ENCODE results near the gene KAT2B.
A peak's percentile ranks its signal among the peaks of the same experiment; 100 is the strongest.
"Not testable (repeated sequence)": the region's sequence is repeated elsewhere in the genome, so short reads cannot be mapped to it uniquely, and the experiment has no call there.

Gene KAT2B

GRCh38 chr3:20015525-20015924, 24.7 kb upstream of the KAT2B start:
- no peak overlapping the region for H3K4me2 ChIP-seq (ENCODE audit: low read length)
- H3K27ac ChIP-seq (ENCODE audit: low read length), result no peak overlapping the region

GRCh38 chr3:20016076-20016475, 24.2 kb upstream of the KAT2B start:
- H3K4me3 ChIP-seq (ENCODE audit: low read length); H2AFZ ChIP-seq (ENCODE audit: low read depth, low read length); H3K79me2 ChIP-seq (ENCODE audit: low read length); H3K36me3 ChIP-seq (replicated peaks; ENCODE audit: low read depth, low read length); H3K9ac ChIP-seq (ENCODE audit: low read length); H3K4me2 ChIP-seq (ENCODE audit: low read length); H4K20me1 ChIP-seq (ENCODE audit: insufficient read depth, low read length); H3K4me1 ChIP-seq (ENCODE audit: low read length); H3K27me3 ChIP-seq (ENCODE audit: low read depth, low read length); H3K9me3 ChIP-seq (ENCODE audit: insufficient read depth, low read length); H3K27ac ChIP-seq (ENCODE audit: low read length): not testable (repeated sequence)

More at GRCh38 chr3:20015525-20015924, 24.7 kb upstream of the KAT2B start:
- H3K9ac ChIP-seq (ENCODE audit: low read length), result no peak overlapping the region
- no peaks in the 10 kb centered on the region for H3K27me3 ChIP-seq (ENCODE audit: low read depth, low read length)
- no peak overlapping the region for H2AFZ ChIP-seq (ENCODE audit: low read depth, low read length)
- no peaks in the 10 kb centered on the region for H4K20me1 ChIP-seq (ENCODE audit: insufficient read depth, low read length)
- H3K36me3 ChIP-seq (replicated peaks; ENCODE audit: low read depth, low read length), result no peaks in the 10 kb centered on the region
- TF ChIP-seq CTCF (IDR thresholded peaks at IDR 0.05; ENCODE audit: low read depth, low read length) (no peak), EZH2phosphoT487 (IDR thresholded peaks at IDR 0.05; ENCODE audit: low read depth) (no peak)
- H3K4me3 ChIP-seq (ENCODE audit: low read length), result no peak overlapping the region
- H3K4me1 ChIP-seq (ENCODE audit: low read length), result no peaks in the 10 kb centered on the region
- H3K79me2 ChIP-seq (ENCODE audit: low read length), result no peaks in the 10 kb centered on the region
- H3K9me3 ChIP-seq (ENCODE audit: insufficient read depth, low read length), result no peaks in the 10 kb centered on the region

DNA sequence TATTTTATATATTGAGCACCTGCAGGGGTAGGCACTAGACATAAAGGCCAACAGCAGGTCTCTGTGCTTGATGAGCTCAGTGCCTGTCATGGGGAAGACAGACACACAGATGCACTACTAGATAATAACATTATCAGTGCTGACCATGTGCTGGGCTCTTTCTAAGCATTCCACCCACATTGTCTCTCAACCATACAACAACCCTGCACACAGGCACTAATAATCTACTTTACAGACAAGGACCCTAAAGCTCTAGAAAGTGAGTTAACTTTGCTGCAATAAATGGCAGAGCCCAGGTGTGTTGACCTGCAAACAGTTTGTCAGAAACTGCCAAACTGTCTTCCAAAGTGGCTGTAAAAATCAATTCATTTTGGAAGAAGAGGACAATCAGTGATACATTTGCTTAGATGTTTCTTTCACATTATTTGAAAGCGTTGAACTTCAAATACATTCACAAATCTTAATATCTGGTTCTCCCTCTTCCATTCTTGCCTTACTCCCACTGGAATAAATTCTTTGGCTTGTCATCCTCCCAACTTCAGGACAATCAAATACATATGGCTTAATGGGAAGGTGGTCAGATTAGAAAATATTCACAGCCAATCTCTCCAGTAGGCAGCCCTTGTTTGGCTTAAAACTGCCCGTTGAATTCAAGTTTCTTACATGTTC, 17.2 kb upstream of the KAT2B start:
- no peak for TF ChIP-seq EZH2phosphoT487 (IDR thresholded peaks at IDR 0.05; ENCODE audit: low read depth)
- no peak for TF ChIP-seq CTCF (IDR thresholded peaks at IDR 0.05; ENCODE audit: low read depth, low read length)
- Histone ChIP-seq H3K4me3 (ENCODE audit: low read length) (no peak overlapping the region), H3K27ac (ENCODE audit: low read length) (no peak overlapping the region), H3K4me2 (ENCODE audit: low read length) (no peak overlapping the region), H3K79me2 (ENCODE audit: low read length) (no peaks in the 10 kb centered on the region), H4K20me1 (ENCODE audit: insufficient read depth, low read length) (no peaks in the 10 kb centered on the region), H3K27me3 (ENCODE audit: low read depth, low read length) (no peaks in the 10 kb centered on the region), H3K4me1 (ENCODE audit: low read length) (peaks cover 9% of the 10 kb centered on the region), H3K9ac (ENCODE audit: low read length) (no peak overlapping the region), H3K36me3 (replicated peaks; ENCODE audit: low read depth, low read length) (no peaks in the 10 kb centered on the region), H3K9me3 (ENCODE audit: insufficient read depth, low read length) (no peaks in the 10 kb centered on the region), H2AFZ (ENCODE audit: low read depth, low read length) (peak overlapping the region; percentile 52; the same call in 1 of the 2 replicates)

DNA sequence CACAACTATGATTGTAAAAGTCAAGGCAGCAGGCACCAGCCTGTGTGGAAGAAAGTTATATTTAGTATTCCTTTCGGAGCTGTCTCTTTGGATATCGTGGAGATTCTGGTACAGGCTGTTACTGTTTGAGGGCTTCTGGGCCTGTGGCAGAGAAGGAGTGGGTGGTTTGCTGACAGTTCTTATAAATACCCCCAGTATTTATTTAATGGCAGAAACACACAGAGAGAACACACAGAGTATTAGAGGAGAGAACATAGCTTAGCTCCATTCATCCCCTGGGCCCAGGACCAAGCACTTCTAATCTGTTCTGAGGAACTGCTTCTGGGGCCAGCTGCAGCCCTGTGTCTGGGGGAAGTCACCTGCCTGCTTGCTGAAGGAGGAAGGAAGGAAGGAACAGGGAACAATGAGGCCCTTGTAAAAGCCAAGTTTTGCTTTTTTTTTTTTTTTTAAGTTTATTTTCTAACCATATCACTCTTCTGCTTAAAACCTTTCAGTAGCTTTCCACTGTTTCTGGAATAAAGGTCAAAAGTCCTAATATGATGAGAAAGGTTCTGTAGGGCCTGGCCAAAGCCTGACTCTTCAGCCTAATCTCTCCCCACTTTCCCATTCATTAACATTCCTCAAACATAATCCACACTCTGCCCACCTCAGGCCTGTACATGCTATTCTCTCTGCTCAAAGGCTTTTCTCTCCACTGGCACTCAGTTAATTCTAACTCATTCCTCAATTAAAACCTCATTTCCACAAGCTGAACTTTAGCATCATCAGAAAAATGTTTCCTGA, 16.4 kb upstream of the KAT2B start:
- H3K27me3 ChIP-seq (ENCODE audit: low read depth, low read length), result no peaks in the 10 kb centered on the region
- H3K4me2 ChIP-seq (ENCODE audit: low read length), result no peak overlapping the region
- no peaks in the 10 kb centered on the region for H3K79me2 ChIP-seq (ENCODE audit: low read length)
- H3K9ac ChIP-seq (ENCODE audit: low read length), result no peak overlapping the region
- no peaks in the 10 kb centered on the region for H4K20me1 ChIP-seq (ENCODE audit: insufficient read depth, low read length)
- no peaks in the 10 kb centered on the region for H3K9me3 ChIP-seq (ENCODE audit: insufficient read depth, low read length)
- H2AFZ ChIP-seq (ENCODE audit: low read depth, low read length), result peak overlapping the region; percentile 52
- H3K4me1 ChIP-seq (ENCODE audit: low read length), result peaks cover 9% of the 10 kb centered on the region
- H3K27ac ChIP-seq (ENCODE audit: low read length), result no peak overlapping the region
- H3K4me3 ChIP-seq (ENCODE audit: low read length), result no peak overlapping the region
- H3K36me3 ChIP-seq (replicated peaks; ENCODE audit: low read depth, low read length), result no peaks in the 10 kb centered on the region
- TF ChIP-seq CTCF (IDR thresholded peaks at IDR 0.05; ENCODE audit: low read depth, low read length) (no peak), EZH2phosphoT487 (IDR thresholded peaks at IDR 0.05; ENCODE audit: low read depth) (no peak)
